C1 segment of cervical spinal cord (tissue), 14 donors: ENCODE results near the gene RTN4IP1.

Experiments
- DNase-seq, 14 donors: peaks; one replicate each; lab custom pipeline; 2025; lab: John Stamatoyannopoulos, UW

RTN4IP1 gene

GRCh38 chr6:106522562-106523250, 106.6 kb downstream of the RTN4IP1 start:
- DNase-seq, result no peak
